Measurements from ENCODE around the gene PTCHD4. TPM values are rescaled to one million over a fixed set of nuclear protein-coding genes. Genes with fewer than 3 reads are reported as not detected.

PTCHD4 gene
- total and polyA plus RNA-seq, 4 donors: 0.07 to 0.65 TPM; not detected in 2

DNA sequence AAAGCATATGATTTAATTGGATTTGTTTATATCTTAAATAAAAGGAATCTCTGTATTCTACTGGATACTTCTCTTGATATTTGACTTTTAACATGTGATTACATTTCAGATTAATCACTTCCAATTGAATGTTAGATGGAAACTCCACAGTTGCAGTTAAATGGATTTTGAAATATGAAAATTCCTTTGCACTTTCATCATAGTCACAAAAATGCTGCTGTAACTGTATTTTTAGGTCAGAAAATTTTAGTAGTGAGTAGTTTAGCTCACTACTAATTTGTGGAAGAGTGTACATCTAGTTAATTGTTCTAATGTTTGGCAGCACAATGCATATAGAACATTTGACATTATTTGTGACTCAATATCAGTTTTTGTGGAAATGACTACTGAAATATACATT is 26.8 kb downstream of the PTCHD4 start:
- DNase-seq (ENCODE audit: low spot score): no peak
- peaks cover 0 to 3% (median 0%) of the 10 kb centered on the region in 4 donors for H3K27me3 ChIP-seq (ENCODE audit: control insufficient read depth in 4 of 4, insufficient read depth in 4 of 4, low read length in 3 of 4)
- no peaks in the 10 kb centered on the region for H3K36me3 ChIP-seq (ENCODE audit: control insufficient read depth in 4 of 4, insufficient read depth in 3 of 4, low read depth in 1 of 4, low read length in 3 of 4)
- H3K9me3 ChIP-seq (ENCODE audit: control insufficient read depth in 4 of 4, low read length in 3 of 4): no peaks in the 10 kb centered on the region
- TF ChIP-seq TAF1 (conservative IDR thresholded peaks at IDR 0.05): no peak
- TF ChIP-seq JUND (IDR thresholded peaks at IDR 0.05): no peak
- TF ChIP-seq, protein P1, sequence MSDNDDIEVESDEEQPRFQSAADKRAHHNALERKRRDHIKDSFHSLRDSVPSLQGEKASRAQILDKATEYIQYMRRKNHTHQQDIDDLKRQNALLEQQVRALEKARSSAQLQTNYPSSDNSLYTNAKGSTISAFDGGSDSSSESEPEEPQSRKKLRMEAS (IDR thresholded peaks at IDR 0.05): no peak
- no peak for TF ChIP-seq EGR1 (IDR thresholded peaks at IDR 0.05; ENCODE audit: low read depth in 2 of 2)
- no peak for TF ChIP-seq HNF4G (IDR thresholded peaks at IDR 0.05)
- no peak for TF ChIP-seq RAD21 (IDR thresholded peaks at IDR 0.05)
- TF ChIP-seq CTCF (IDR thresholded peaks at IDR 0.05; ENCODE audit: low read depth, low read length, missing input control): no peak
- no peak for TF ChIP-seq HNF4A (conservative IDR thresholded peaks at IDR 0.05)
- TF ChIP-seq FOXA2 (IDR thresholded peaks at IDR 0.05): no peak
- TF ChIP-seq ZBTB33 (IDR thresholded peaks at IDR 0.05): no peak
- no peak for TF ChIP-seq FOXA1 (IDR thresholded peaks at IDR 0.05)
- TF ChIP-seq SP1 (IDR thresholded peaks at IDR 0.05): no peak
- TF ChIP-seq RXRA (IDR thresholded peaks at IDR 0.05): no peak
- no peak for TF ChIP-seq NR2F2 (IDR thresholded peaks at IDR 0.05)
- TF ChIP-seq, protein P2, sequence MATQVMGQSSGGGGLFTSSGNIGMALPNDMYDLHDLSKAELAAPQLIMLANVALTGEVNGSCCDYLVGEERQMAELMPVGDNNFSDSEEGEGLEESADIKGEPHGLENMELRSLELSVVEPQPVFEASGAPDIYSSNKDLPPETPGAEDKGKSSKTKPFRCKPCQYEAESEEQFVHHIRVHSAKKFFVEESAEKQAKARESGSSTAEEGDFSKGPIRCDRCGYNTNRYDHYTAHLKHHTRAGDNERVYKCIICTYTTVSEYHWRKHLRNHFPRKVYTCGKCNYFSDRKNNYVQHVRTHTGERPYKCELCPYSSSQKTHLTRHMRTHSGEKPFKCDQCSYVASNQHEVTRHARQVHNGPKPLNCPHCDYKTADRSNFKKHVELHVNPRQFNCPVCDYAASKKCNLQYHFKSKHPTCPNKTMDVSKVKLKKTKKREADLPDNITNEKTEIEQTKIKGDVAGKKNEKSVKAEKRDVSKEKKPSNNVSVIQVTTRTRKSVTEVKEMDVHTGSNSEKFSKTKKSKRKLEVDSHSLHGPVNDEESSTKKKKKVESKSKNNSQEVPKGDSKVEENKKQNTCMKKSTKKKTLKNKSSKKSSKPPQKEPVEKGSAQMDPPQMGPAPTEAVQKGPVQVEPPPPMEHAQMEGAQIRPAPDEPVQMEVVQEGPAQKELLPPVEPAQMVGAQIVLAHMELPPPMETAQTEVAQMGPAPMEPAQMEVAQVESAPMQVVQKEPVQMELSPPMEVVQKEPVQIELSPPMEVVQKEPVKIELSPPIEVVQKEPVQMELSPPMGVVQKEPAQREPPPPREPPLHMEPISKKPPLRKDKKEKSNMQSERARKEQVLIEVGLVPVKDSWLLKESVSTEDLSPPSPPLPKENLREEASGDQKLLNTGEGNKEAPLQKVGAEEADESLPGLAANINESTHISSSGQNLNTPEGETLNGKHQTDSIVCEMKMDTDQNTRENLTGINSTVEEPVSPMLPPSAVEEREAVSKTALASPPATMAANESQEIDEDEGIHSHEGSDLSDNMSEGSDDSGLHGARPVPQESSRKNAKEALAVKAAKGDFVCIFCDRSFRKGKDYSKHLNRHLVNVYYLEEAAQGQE (IDR thresholded peaks at IDR 0.05): no peak
- no peak for TF ChIP-seq YY1 (IDR thresholded peaks at IDR 0.05)
- no peak for TF ChIP-seq ATF3 (IDR thresholded peaks at IDR 0.05)
- TF ChIP-seq GABPA (IDR thresholded peaks at IDR 0.05 in 1 of 2, conservative IDR thresholded peaks at IDR 0.05 in 1 of 2): no peak
- no peak overlapping the region for H3K4me3 ChIP-seq (ENCODE audit: low read depth in 1 of 3, low read length in 3 of 3)
- no peak overlapping the region for H3K9ac ChIP-seq (ENCODE audit: low read depth in 1 of 2, low read length in 2 of 2)
- no peak overlapping the region for H3K27ac ChIP-seq (ENCODE audit: low read depth in 1 of 2, low read length in 2 of 2)
- no peaks in the 10 kb centered on the region for H3K4me1 ChIP-seq (ENCODE audit: control insufficient read depth in 4 of 4, insufficient read depth in 4 of 4, low read length in 3 of 4)
